Measurements from ENCODE around the gene TLR1.

TLR1 gene

DNA sequence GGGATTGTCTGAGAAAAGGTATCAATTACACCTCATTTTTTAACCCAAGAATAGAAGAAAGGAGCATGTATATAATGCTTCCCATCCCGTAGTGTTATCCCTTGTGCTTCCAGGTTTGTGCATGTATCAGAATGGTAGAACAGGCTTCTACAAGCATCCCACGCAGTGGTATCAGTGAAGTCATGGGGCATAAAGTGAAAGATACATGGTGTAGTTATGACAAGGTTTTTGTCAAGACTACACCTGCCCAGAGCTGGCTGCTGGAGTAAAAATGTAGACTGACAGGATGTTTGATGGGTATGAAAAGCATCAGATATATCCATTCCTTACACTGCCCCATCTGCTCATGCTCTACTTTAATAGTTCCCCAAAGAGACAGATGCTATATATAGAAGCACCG is 9.5 kb downstream of the TLR1 start (continued):
- no peak for TF ChIP-seq PPARA (CRISPR knock-in tag; IDR thresholded peaks at IDR 0.05; ENCODE audit: borderline replicate concordance)
- no peak for TF ChIP-seq ISL1 (CRISPR knock-in tag; IDR thresholded peaks at IDR 0.05)
- TF ChIP-seq OSR1 (CRISPR knock-in tag; IDR thresholded peaks at IDR 0.05): no peak
- no peak for TF ChIP-seq RARB (CRISPR knock-in tag; IDR thresholded peaks at IDR 0.05)

DNA sequence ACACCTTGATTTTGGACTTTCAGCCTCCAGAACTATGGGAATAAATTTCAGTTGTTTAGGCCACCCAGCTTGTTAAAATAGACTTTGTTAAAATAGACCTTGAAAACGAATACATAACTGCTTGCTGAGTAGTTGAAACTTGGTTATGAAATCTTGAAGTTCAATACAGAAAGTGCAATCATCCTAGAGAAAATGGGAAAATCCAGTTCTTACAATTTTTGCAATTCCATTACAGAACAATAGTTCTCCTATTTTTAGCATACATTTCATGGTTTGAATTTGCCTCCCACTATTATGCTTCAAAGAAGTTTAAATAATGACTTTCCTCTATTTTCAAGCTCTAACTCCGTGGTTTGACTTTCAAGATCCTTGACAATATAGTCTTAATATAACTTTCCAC is 10.5 kb downstream of the TLR1 start:
- TF ChIP-seq, protein P1, sequence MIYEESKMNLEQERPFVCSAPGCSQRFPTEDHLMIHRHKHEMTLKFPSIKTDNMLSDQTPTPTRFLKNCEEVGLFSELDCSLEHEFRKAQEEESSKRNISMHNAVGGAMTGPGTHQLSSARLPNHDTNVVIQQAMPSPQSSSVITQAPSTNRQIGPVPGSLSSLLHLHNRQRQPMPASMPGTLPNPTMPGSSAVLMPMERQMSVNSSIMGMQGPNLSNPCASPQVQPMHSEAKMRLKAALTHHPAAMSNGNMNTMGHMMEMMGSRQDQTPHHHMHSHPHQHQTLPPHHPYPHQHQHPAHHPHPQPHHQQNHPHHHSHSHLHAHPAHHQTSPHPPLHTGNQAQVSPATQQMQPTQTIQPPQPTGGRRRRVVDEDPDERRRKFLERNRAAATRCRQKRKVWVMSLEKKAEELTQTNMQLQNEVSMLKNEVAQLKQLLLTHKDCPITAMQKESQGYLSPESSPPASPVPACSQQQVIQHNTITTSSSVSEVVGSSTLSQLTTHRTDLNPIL (CRISPR knock-in tag; IDR thresholded peaks at IDR 0.05; ENCODE audit: low read depth): no peak
- TF ChIP-seq, protein P2, sequence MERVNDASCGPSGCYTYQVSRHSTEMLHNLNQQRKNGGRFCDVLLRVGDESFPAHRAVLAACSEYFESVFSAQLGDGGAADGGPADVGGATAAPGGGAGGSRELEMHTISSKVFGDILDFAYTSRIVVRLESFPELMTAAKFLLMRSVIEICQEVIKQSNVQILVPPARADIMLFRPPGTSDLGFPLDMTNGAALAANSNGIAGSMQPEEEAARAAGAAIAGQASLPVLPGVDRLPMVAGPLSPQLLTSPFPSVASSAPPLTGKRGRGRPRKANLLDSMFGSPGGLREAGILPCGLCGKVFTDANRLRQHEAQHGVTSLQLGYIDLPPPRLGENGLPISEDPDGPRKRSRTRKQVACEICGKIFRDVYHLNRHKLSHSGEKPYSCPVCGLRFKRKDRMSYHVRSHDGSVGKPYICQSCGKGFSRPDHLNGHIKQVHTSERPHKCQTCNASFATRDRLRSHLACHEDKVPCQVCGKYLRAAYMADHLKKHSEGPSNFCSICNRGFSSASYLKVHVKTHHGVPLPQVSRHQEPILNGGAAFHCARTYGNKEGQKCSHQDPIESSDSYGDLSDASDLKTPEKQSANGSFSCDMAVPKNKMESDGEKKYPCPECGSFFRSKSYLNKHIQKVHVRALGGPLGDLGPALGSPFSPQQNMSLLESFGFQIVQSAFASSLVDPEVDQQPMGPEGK (CRISPR knock-in tag; IDR thresholded peaks at IDR 0.05; ENCODE audit: borderline replicate concordance): no peak
- no peak for TF ChIP-seq ARNTL (CRISPR knock-in tag; IDR thresholded peaks at IDR 0.05; ENCODE audit: borderline replicate concordance, low read depth)
- TF ChIP-seq, protein P3, sequence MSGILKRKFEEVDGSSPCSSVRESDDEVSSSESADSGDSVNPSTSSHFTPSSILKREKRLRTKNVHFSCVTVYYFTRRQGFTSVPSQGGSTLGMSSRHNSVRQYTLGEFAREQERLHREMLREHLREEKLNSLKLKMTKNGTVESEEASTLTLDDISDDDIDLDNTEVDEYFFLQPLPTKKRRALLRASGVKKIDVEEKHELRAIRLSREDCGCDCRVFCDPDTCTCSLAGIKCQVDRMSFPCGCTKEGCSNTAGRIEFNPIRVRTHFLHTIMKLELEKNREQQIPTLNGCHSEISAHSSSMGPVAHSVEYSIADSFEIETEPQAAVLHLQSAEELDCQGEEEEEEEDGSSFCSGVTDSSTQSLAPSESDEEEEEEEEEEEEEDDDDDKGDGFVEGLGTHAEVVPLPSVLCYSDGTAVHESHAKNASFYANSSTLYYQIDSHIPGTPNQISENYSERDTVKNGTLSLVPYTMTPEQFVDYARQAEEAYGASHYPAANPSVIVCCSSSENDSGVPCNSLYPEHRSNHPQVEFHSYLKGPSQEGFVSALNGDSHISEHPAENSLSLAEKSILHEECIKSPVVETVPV (CRISPR knock-in tag; IDR thresholded peaks at IDR 0.05): no peak
- no peak for TF ChIP-seq ZC3H10 (CRISPR knock-in tag; IDR thresholded peaks at IDR 0.05)

DNA sequence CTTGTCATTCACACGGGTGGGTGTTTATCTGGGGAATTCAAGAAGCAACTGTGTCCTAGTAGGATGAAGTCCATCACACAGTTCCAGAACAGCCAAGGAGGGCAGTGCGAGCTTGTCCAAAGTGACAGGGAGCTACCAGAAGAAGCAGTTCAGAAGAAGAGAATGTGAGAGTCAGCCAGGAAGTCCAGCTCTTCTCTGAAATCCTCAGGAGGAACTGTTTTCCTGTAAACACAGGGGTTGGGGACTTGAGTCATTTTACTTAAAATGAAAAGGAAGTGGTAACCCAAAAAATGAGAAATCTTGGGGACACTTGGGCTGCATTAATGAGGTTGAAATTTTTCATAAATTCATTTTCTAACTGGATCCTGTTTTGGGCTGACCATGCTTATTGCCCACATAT is 13.6 kb downstream of the TLR1 start:
- no peak for TF ChIP-seq ESRRG (CRISPR knock-in tag; IDR thresholded peaks at IDR 0.05)
- TF ChIP-seq ARNTL (CRISPR knock-in tag; IDR thresholded peaks at IDR 0.05; ENCODE audit: borderline replicate concordance, low read depth): no peak
- no peak for TF ChIP-seq PPARA (CRISPR knock-in tag; IDR thresholded peaks at IDR 0.05; ENCODE audit: borderline replicate concordance)
- TF ChIP-seq ISL1 (CRISPR knock-in tag; IDR thresholded peaks at IDR 0.05): no peak
- TF ChIP-seq ZNF70 (CRISPR knock-in tag; IDR thresholded peaks at IDR 0.05): no peak
- TF ChIP-seq ZFP3 (CRISPR knock-in tag; IDR thresholded peaks at IDR 0.05): no peak
- ATAC-seq: no peak

More for the DNA sequence above, 10.5 kb downstream of the TLR1 start:
- no peak for ATAC-seq

DNA sequence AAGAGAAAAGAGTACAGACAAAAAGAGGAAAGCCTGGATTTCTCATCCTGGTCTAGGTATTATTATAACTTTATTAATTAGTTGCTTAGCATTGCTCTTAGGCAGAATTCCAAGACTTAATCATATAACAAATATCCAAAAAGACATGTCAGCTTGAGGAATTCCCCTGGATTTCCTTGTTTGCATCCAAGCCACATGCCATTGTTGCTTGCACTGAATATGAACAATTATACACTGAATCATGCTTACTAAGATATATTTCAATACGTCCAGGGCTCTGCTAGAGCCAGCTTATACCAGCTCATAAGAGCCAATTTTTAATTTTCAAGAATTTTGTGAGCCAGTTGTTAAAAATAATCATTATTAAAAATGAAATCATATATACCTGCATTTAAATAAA is 16.3 kb downstream of the TLR1 start:
- no peak for ATAC-seq
- TF ChIP-seq, protein P4, sequence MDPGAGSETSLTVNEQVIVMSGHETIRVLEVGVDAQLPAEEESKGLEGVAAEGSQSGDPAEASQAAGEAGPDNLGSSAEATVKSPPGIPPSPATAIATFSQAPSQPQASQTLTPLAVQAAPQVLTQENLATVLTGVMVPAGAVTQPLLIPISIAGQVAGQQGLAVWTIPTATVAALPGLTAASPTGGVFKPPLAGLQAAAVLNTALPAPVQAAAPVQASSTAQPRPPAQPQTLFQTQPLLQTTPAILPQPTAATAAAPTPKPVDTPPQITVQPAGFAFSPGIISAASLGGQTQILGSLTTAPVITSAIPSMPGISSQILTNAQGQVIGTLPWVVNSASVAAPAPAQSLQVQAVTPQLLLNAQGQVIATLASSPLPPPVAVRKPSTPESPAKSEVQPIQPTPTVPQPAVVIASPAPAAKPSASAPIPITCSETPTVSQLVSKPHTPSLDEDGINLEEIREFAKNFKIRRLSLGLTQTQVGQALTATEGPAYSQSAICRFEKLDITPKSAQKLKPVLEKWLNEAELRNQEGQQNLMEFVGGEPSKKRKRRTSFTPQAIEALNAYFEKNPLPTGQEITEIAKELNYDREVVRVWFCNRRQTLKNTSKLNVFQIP (CRISPR knock-in tag; IDR thresholded peaks at IDR 0.05; ENCODE audit: borderline replicate concordance, low read depth): no peak
- TF ChIP-seq ESRRG (CRISPR knock-in tag; IDR thresholded peaks at IDR 0.05): no peak
- TF ChIP-seq, protein P5, sequence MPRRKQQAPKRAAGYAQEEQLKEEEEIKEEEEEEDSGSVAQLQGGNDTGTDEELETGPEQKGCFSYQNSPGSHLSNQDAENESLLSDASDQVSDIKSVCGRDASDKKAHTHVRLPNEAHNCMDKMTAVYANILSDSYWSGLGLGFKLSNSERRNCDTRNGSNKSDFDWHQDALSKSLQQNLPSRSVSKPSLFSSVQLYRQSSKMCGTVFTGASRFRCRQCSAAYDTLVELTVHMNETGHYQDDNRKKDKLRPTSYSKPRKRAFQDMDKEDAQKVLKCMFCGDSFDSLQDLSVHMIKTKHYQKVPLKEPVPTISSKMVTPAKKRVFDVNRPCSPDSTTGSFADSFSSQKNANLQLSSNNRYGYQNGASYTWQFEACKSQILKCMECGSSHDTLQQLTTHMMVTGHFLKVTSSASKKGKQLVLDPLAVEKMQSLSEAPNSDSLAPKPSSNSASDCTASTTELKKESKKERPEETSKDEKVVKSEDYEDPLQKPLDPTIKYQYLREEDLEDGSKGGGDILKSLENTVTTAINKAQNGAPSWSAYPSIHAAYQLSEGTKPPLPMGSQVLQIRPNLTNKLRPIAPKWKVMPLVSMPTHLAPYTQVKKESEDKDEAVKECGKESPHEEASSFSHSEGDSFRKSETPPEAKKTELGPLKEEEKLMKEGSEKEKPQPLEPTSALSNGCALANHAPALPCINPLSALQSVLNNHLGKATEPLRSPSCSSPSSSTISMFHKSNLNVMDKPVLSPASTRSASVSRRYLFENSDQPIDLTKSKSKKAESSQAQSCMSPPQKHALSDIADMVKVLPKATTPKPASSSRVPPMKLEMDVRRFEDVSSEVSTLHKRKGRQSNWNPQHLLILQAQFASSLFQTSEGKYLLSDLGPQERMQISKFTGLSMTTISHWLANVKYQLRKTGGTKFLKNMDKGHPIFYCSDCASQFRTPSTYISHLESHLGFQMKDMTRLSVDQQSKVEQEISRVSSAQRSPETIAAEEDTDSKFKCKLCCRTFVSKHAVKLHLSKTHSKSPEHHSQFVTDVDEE (CRISPR knock-in tag; IDR thresholded peaks at IDR 0.05): no peak
- no peak for TF ChIP-seq SNAI2 (CRISPR knock-in tag; IDR thresholded peaks at IDR 0.05)
- no peak for TF ChIP-seq TOX (CRISPR knock-in tag; IDR thresholded peaks at IDR 0.05; ENCODE audit: borderline replicate concordance)
- no peak for TF ChIP-seq ZNF565 (CRISPR knock-in tag; conservative IDR thresholded peaks at IDR 0.05; ENCODE audit: low read depth)
- no peak for TF ChIP-seq ISL1 (CRISPR knock-in tag; IDR thresholded peaks at IDR 0.05)
- no peak for TF ChIP-seq PPARA (CRISPR knock-in tag; IDR thresholded peaks at IDR 0.05; ENCODE audit: borderline replicate concordance)
- TF ChIP-seq BACH2 (CRISPR knock-in tag; IDR thresholded peaks at IDR 0.05; ENCODE audit: borderline replicate concordance): no peak

Data from SK-N-SH treated with all-trans-retinoic acid at 6 μM for 48 hours (cell line).